MM.1S (cell line): ENCODE data around the gene PERCC1.

Experiments used
- EZH2 ChIP-seq: fragments of 300-600 bp; sonication (generic); optimal IDR thresholded peaks from 2 replicates; pipeline ENCODE3; 2017; ENCODE audit warnings: low read depth, mild to moderate bottlenecking, antibody characterized with exemption, low read length, mixed read lengths
- EZH2phosphoT487 ChIP-seq: fragments of 300-600 bp; sonication (generic); IDR thresholded peaks from 2 replicates; pipeline ENCODE4 v1.6.1; 2018; ENCODE audit warnings: antibody characterized with exemption, low read length
- TF ChIP-seq, protein P1 (sequence below): fragments of 300-600 bp; sonication (generic); IDR thresholded peaks from 2 replicates; pipeline ENCODE4 v1.5.1; 2016; ENCODE audit warnings: antibody characterized with exemption, low read length, mixed read lengths

DNA sequence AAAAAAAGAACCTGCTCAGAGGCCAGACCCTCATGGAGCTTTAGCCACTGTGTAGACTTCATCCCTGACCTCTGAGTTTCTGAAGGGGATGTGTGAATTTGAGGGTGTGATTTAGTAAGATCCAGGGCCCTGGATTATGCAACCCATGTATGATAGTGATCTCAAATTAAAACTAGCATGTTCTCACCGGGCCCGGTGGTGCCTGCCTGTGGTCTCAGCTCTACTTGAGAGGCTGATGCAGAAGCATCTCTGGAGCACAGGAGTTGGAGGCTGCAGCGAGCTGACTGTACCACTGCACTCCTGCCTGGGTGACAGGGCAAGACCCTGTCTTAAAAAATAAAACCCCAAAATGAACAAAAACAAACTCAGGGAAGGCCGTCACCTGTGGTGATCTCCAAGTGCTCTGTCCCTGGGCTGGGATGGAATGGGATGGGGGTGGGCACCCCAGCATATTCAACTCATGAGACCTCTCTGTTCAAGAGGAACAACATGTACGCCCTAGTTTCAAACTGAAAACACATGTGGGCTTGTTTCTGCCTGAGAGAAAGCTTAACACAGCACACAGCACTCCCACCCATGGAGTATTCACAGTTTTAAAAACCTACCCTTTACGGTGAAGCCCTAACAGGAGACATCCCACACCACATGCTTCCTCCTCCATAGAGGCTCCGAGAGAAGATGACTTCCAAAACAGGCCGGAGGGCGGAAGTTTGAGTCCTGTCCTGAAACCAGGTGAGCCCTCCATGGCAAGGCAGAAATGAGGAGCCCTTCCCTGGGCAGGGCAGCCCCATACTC is 49.1 kb upstream of the PERCC1 start:
- TF ChIP-seq, protein P1, sequence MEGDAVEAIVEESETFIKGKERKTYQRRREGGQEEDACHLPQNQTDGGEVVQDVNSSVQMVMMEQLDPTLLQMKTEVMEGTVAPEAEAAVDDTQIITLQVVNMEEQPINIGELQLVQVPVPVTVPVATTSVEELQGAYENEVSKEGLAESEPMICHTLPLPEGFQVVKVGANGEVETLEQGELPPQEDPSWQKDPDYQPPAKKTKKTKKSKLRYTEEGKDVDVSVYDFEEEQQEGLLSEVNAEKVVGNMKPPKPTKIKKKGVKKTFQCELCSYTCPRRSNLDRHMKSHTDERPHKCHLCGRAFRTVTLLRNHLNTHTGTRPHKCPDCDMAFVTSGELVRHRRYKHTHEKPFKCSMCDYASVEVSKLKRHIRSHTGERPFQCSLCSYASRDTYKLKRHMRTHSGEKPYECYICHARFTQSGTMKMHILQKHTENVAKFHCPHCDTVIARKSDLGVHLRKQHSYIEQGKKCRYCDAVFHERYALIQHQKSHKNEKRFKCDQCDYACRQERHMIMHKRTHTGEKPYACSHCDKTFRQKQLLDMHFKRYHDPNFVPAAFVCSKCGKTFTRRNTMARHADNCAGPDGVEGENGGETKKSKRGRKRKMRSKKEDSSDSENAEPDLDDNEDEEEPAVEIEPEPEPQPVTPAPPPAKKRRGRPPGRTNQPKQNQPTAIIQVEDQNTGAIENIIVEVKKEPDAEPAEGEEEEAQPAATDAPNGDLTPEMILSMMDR: no peak
- TF ChIP-seq EZH2 (no peak), EZH2phosphoT487 (no peak)
